Ovary (tissue), 3 donors: ENCODE data around the gene RIC8B.

Source experiments
- CTCF ChIP-seq, 3 donors: fragments of 450-650 bp in 2 of 3; fragments of 200-600 bp in 1 of 3; IDR thresholded peaks; one replicate each; pipeline versions ENCODE4 v1.5.1 to v1.8.0; 2016 to 2022; ENCODE audit warnings: antibody characterized with exemption in 3 of 3, mild to moderate bottlenecking in 1 of 3
- POLR2A ChIP-seq: fragments of 450-650 bp; IDR thresholded peaks from one replicate; pipeline ENCODE4 v1.6.1; 2017; ENCODE audit warnings: antibody characterized with exemption, mild to moderate bottlenecking, moderate library complexity
- donor health status: DM: no; HTN: no; CAD: no.

- TF ChIP-seq POLR2A (no peak), CTCF (IDR thresholded peaks at IDR 0.05) (no peak)
Measured at GRCh38 chr12:106854723-106855122, 80.2 kb downstream of the RIC8B start.
